ENCODE measurements around the gene MYH16. TPM values are rescaled to one million over a fixed set of nuclear protein-coding genes. Genes with fewer than 3 reads are reported as not detected.
"Not testable (repeated sequence)": the region's sequence is repeated elsewhere in the genome, so short reads cannot be mapped to it uniquely, and the experiment has no call there.

MYH16 gene
- polyA plus RNA-seq (2013) = 0.05 TPM

DNA sequence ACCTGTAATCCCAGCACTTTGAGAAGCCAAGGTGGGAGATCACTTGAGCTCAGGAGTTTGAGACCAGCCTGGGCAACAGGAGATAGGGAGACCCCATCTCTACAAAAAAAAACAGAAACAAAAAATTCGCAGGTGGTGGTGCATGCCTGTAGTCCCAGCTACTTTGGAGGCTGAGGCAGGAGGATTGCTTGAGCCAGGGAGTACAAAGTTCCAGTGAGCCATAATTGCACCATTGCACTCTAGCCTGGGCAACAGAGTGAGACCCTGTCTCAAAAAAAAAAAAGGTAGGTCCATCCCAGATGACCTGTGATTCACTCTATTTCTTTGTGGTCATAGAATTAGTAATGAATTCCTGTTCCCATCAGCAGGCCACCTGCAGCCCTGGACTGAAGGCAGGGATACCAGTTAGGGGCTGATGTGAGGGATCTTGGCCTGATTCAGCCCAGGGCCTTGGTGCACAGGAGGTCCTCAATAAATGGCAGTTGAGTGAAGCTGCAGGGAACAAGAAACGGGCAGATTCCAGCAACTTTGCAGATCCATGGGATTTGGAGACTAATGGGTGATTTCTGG lies at the start of gene MYH16:
TSS of gene MYH16 (plus strand) at position 364 of the 570 bp plus-strand sequence.
- Histone ChIP-seq H3K4me1 (ENCODE audit: control extremely low read depth in 1 of 4, control insufficient read depth in 4 of 4, insufficient read depth in 4 of 4, low read length in 3 of 4) (peaks cover 0 to 7% (median 5%) of the 10 kb centered on the region in 4 experiments), H3K27ac (ENCODE audit: insufficient read depth in 1 of 2, low read depth in 1 of 2, low read length in 2 of 2, poor library complexity in 1 of 2, severe bottlenecking in 2 of 2) (no peak within 1 kb of the TSS), H3K27me3 (replicated peaks in 2 of 5; ENCODE audit: control insufficient read depth in 4 of 5, insufficient read depth in 5 of 5, low read length in 4 of 5) (no peaks in the 10 kb centered on the region), H3K36me3 (ENCODE audit: control insufficient read depth in 4 of 4, insufficient read depth in 4 of 4, low read length in 3 of 4) (no peaks in the 10 kb centered on the region), H3K4me3 (ENCODE audit: control insufficient read depth in 1 of 7, extremely low read depth in 1 of 7, insufficient read depth in 4 of 7, low read depth in 2 of 7, low read length in 6 of 7) (no peak within 1 kb of the TSS), H3K9me3 (ENCODE audit: control extremely low read depth in 1 of 5, control insufficient read depth in 4 of 5, insufficient read depth in 2 of 5, low read depth in 1 of 5, low read length in 4 of 5) (no peaks in the 10 kb centered on the region)
- CTCF ChIA-PET = no interaction called here
- 100% methylated on average over 1 of the region's 2 CpGs for WGBS (ENCODE audit: insufficient coverage)
- no peak for DNase-seq
- POLR2A ChIA-PET = no interaction called here

DNA sequence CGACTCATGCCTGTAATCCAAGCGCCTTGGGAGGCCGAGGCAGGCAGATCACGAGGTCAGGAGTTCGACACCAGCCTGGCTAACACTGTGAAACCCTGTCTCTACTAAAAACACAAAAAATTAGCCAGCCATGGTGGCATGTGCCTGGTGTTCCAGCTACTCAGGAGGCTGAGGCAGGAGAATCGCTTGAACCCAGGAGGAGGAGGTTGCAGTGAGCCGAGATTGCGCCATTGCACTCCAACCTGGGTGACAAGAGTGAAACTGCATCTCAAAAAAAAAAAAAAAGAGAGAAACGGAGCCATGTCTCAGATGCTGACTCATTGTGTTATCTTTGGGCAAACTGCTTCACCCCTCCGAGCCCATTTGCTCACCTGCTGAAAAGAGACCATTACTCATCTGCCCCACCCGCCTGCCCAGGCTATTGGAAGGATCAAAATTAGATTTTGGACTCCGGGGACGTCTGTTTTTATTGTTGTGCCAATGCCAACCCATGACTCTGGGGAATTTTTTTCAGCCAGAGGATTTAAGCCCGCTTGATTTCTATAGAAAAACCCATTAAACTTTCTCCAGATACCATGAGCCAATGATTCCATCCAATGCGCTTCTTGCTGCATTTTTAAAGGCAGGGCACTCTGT lies 48.3 kb upstream of the MYH16 start:
- CTCF ChIA-PET = interaction anchor here (1.2 kb wide), 1 partner anchor 183 kb away, joined by 3 read pairs; no protein-coding TSS in a partner anchor
- DNase-seq = peak; percentile 31 to 76 (median 68)

DNA sequence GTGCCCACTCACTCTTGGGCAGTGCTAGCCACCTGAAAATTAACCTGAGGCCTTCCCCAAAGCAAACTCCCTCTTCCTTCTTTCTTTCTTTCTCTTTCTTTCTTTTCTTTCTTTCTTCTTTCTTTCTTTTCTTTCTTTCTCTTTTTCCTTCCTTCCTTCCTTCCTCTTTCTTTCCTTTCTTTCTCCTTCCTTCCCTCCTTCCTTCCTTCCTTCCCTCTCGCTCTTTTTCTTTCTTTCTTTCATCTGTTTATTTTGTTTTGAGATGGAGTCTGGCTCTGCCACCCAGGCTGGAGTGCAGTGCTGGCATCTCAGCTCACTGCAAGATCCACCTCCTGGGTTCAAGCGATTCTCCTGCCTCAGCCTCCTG lies 47.8 kb upstream of the MYH16 start:
- H3K4me1 ChIP-seq (ENCODE audit: control extremely low read depth in 1 of 4, control insufficient read depth in 4 of 4, insufficient read depth in 4 of 4, low read length in 3 of 4) = peaks cover 0 to 5% (median 1%) of the 10 kb centered on the region in 4 experiments
- peak overlapping the region in 1 of 7 experiments; percentile 19 for H3K4me3 ChIP-seq (ENCODE audit: control insufficient read depth in 1 of 7, extremely low read depth in 1 of 7, insufficient read depth in 4 of 7, low read depth in 2 of 7, low read length in 6 of 7)
- no peaks in the 10 kb centered on the region for H3K9me3 ChIP-seq (ENCODE audit: control extremely low read depth in 1 of 5, control insufficient read depth in 4 of 5, insufficient read depth in 2 of 5, low read depth in 1 of 5, low read length in 4 of 5)
- ChIA-PET CTCF (interaction anchor here (1.2 kb wide), 1 partner anchor 183 kb away, joined by 3 read pairs; no protein-coding TSS in a partner anchor), POLR2A (no interaction called here)
- DNase-seq = no peak
- H3K27me3 ChIP-seq (replicated peaks in 2 of 5; ENCODE audit: control insufficient read depth in 4 of 5, insufficient read depth in 5 of 5, low read length in 4 of 5) = no peaks in the 10 kb centered on the region
- WGBS (ENCODE audit: insufficient coverage) = no CpG with 5 or more reads among the region's 2 CpGs
- H3K36me3 ChIP-seq (ENCODE audit: control insufficient read depth in 4 of 4, insufficient read depth in 4 of 4, low read length in 3 of 4) = no peaks in the 10 kb centered on the region
- no peak overlapping the region for H3K27ac ChIP-seq (ENCODE audit: insufficient read depth in 1 of 2, low read depth in 1 of 2, low read length in 2 of 2, poor library complexity in 1 of 2, severe bottlenecking in 2 of 2)

More for the DNA sequence above, 48.3 kb upstream of the MYH16 start:
- not testable (repeated sequence) for H3K27ac ChIP-seq (ENCODE audit: insufficient read depth in 1 of 2, low read depth in 1 of 2, low read length in 2 of 2, poor library complexity in 1 of 2, severe bottlenecking in 2 of 2); H3K9me3 ChIP-seq (ENCODE audit: control extremely low read depth in 1 of 5, control insufficient read depth in 4 of 5, insufficient read depth in 2 of 5, low read depth in 1 of 5, low read length in 4 of 5); H3K36me3 ChIP-seq (ENCODE audit: control insufficient read depth in 4 of 4, insufficient read depth in 4 of 4, low read length in 3 of 4); H3K27me3 ChIP-seq (replicated peaks in 2 of 5; ENCODE audit: control insufficient read depth in 4 of 5, insufficient read depth in 5 of 5, low read length in 4 of 5); H3K4me1 ChIP-seq (ENCODE audit: control extremely low read depth in 1 of 4, control insufficient read depth in 4 of 4, insufficient read depth in 4 of 4, low read length in 3 of 4)
- peak overlapping the region in 1 of 7 experiments; percentile 19 for H3K4me3 ChIP-seq (ENCODE audit: control insufficient read depth in 1 of 7, extremely low read depth in 1 of 7, insufficient read depth in 4 of 7, low read depth in 2 of 7, low read length in 6 of 7)
- POLR2A ChIA-PET = interaction anchor here (0.6 kb wide), 1 partner anchor 74 kb away, joined by 3 read pairs; no protein-coding TSS in a partner anchor
- WGBS (ENCODE audit: insufficient coverage) = 71% methylated on average over 11 of the region's 15 CpGs

DNA sequence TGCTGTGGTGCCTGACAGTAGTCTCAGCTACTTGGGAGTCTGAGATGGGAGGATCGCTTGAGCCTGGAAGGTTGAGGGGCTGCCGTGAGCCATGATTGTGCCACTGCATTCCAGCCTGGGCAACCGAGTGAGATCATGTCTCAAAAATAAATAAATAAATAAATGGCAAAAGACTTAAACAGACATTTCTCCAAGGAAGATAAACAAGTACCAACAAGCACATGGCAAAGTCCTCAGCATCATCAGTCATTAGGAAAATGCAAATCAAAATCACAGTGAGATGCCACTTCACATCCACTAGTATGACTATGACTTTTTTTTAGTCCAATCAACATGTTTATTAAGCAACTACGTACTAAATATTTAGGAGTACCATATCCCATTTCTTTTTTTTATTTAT lies 43.4 kb upstream of the MYH16 start:
- peaks cover 0 to 5% (median 1%) of the 10 kb centered on the region in 4 experiments for H3K4me1 ChIP-seq (ENCODE audit: control extremely low read depth in 1 of 4, control insufficient read depth in 4 of 4, insufficient read depth in 4 of 4, low read length in 3 of 4)
- no peaks in the 10 kb centered on the region for H3K27me3 ChIP-seq (replicated peaks in 2 of 5; ENCODE audit: control insufficient read depth in 4 of 5, insufficient read depth in 5 of 5, low read length in 4 of 5)
- H3K36me3 ChIP-seq (ENCODE audit: control insufficient read depth in 4 of 4, insufficient read depth in 4 of 4, low read length in 3 of 4) = no peaks in the 10 kb centered on the region
- ChIA-PET CTCF (interaction anchor here (0.6 kb wide), 1 partner anchor 87 kb away, joined by 3 read pairs; no protein-coding TSS in a partner anchor), POLR2A (no interaction called here)
- WGBS (ENCODE audit: insufficient coverage) = 100% methylated on average over 1 of the region's 4 CpGs
- DNase-seq = no peak
- no peak overlapping the region for H3K4me3 ChIP-seq (ENCODE audit: control insufficient read depth in 1 of 7, extremely low read depth in 1 of 7, insufficient read depth in 4 of 7, low read depth in 2 of 7, low read length in 6 of 7)
- no peaks in the 10 kb centered on the region for H3K9me3 ChIP-seq (ENCODE audit: control extremely low read depth in 1 of 5, control insufficient read depth in 4 of 5, insufficient read depth in 2 of 5, low read depth in 1 of 5, low read length in 4 of 5)
- H3K27ac ChIP-seq (ENCODE audit: insufficient read depth in 1 of 2, low read depth in 1 of 2, low read length in 2 of 2, poor library complexity in 1 of 2, severe bottlenecking in 2 of 2) = no peak overlapping the region

DNA sequence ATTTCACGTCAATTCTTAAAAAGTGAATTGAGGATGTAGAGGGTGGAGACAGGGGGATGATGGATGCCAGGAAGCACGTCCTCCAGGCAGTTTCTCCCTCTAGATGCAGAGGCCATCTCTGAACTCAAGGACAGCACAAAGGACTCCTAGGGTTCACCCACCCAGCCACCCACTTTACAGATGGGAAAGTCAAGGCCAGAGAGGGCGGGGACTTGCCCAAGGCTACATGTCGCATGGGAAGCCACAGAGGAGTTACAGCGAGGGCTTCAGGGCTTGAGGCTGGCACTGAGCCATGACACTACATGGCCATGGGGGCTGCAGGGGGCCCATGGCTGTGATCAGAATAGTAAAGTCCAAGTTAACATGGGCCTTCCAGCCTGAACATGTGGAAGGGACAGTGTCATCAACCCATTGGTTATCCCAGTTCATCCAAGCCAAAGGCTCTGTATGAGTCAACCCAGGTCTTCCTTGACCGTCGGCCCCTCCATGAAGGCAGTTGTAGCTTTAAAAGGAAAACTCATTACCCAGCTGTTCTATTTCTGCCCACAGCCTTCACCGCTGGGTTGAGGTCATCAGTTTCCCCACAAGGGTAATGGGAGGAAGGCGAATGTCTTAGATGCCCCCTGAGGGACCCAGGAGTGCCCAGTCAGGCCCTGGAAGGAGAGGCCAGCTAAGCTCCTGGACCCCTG lies 40.4 kb upstream of the MYH16 start:
- Histone ChIP-seq H3K4me1 (ENCODE audit: control extremely low read depth in 1 of 4, control insufficient read depth in 4 of 4, insufficient read depth in 4 of 4, low read length in 3 of 4) (no peaks in the 10 kb centered on the region), H3K4me3 (ENCODE audit: control insufficient read depth in 1 of 7, extremely low read depth in 1 of 7, insufficient read depth in 4 of 7, low read depth in 2 of 7, low read length in 6 of 7) (no peak overlapping the region), H3K27ac (ENCODE audit: insufficient read depth in 1 of 2, low read depth in 1 of 2, low read length in 2 of 2, poor library complexity in 1 of 2, severe bottlenecking in 2 of 2) (no peak overlapping the region), H3K9me3 (ENCODE audit: control extremely low read depth in 1 of 5, control insufficient read depth in 4 of 5, insufficient read depth in 2 of 5, low read depth in 1 of 5, low read length in 4 of 5) (peaks cover 0 to under 1% (median 0%) of the 10 kb centered on the region in 5 experiments), H3K36me3 (ENCODE audit: control insufficient read depth in 4 of 4, insufficient read depth in 4 of 4, low read length in 3 of 4) (no peaks in the 10 kb centered on the region), H3K27me3 (replicated peaks in 2 of 5; ENCODE audit: control insufficient read depth in 4 of 5, insufficient read depth in 5 of 5, low read length in 4 of 5) (no peaks in the 10 kb centered on the region)
- no peak for DNase-seq
- ChIA-PET CTCF (no interaction called here), POLR2A (interaction anchor here (0.5 kb wide), 1 partner anchor 55 kb away, joined by 3 read pairs; no protein-coding TSS in a partner anchor)
- WGBS (ENCODE audit: insufficient coverage) = 100% methylated on average over 7 of the region's 9 CpGs

GRCh38 chr7:99232955-99233354 lies 39.7 kb upstream of the MYH16 start:
- POLR2A ChIA-PET; H3K9me3 ChIP-seq (ENCODE audit: control extremely low read depth in 1 of 5, control insufficient read depth in 4 of 5, insufficient read depth in 2 of 5, low read depth in 1 of 5, low read length in 4 of 5); H3K36me3 ChIP-seq (ENCODE audit: control insufficient read depth in 4 of 4, insufficient read depth in 4 of 4, low read length in 3 of 4); H3K27me3 ChIP-seq (replicated peaks in 2 of 5; ENCODE audit: control insufficient read depth in 4 of 5, insufficient read depth in 5 of 5, low read length in 4 of 5); DNase-seq; H3K27ac ChIP-seq (ENCODE audit: insufficient read depth in 1 of 2, low read depth in 1 of 2, low read length in 2 of 2, poor library complexity in 1 of 2, severe bottlenecking in 2 of 2); H3K4me3 ChIP-seq (ENCODE audit: control insufficient read depth in 1 of 7, extremely low read depth in 1 of 7, insufficient read depth in 4 of 7, low read depth in 2 of 7, low read length in 6 of 7); H3K4me1 ChIP-seq (ENCODE audit: control extremely low read depth in 1 of 4, control insufficient read depth in 4 of 4, insufficient read depth in 4 of 4, low read length in 3 of 4): not testable (repeated sequence)
- CTCF ChIA-PET = interaction anchor here (1.3 kb wide), 1 partner anchor 192 kb away, joined by 3 read pairs; no protein-coding TSS in a partner anchor
- 90% methylated on average over 3 of the region's 4 CpGs for WGBS (ENCODE audit: insufficient coverage)

GRCh38 chr7:99234185-99234584 lies 38.5 kb upstream of the MYH16 start:
- 96% methylated on average over 8 of the region's 9 CpGs for WGBS (ENCODE audit: insufficient coverage)
- peaks cover 0 to under 1% (median 0%) of the 10 kb centered on the region in 5 experiments for H3K27me3 ChIP-seq (replicated peaks in 2 of 5; ENCODE audit: control insufficient read depth in 4 of 5, insufficient read depth in 5 of 5, low read length in 4 of 5)

More at GRCh38 chr7:99234185-99234584, 38.5 kb upstream of the MYH16 start:
- DNase-seq = no peak
- H3K4me3 ChIP-seq (ENCODE audit: control insufficient read depth in 1 of 7, extremely low read depth in 1 of 7, insufficient read depth in 4 of 7, low read depth in 2 of 7, low read length in 6 of 7) = no peak overlapping the region
- H3K4me1 ChIP-seq (ENCODE audit: control extremely low read depth in 1 of 4, control insufficient read depth in 4 of 4, insufficient read depth in 4 of 4, low read length in 3 of 4) = no peaks in the 10 kb centered on the region
- CTCF ChIA-PET = interaction anchor here (1.3 to 1.5 kb wide), 2 partner anchors 8 to 193 kb away, joined by 3 to 5 read pairs; no protein-coding TSS in a partner anchor
- no peak overlapping the region for H3K27ac ChIP-seq (ENCODE audit: insufficient read depth in 1 of 2, low read depth in 1 of 2, low read length in 2 of 2, poor library complexity in 1 of 2, severe bottlenecking in 2 of 2)
- POLR2A ChIA-PET = no interaction called here
- H3K36me3 ChIP-seq (ENCODE audit: control insufficient read depth in 4 of 4, insufficient read depth in 4 of 4, low read length in 3 of 4) = no peaks in the 10 kb centered on the region
- peaks cover 0 to 6% (median 0%) of the 10 kb centered on the region in 5 experiments for H3K9me3 ChIP-seq (ENCODE audit: control extremely low read depth in 1 of 5, control insufficient read depth in 4 of 5, insufficient read depth in 2 of 5, low read depth in 1 of 5, low read length in 4 of 5)

Data from common myeloid progenitor, CD34-positive (primary cell).